Large intestine (tissue), 3 donors: Measurements from ENCODE around the gene ZNF429. TPM values are rescaled to one million over a fixed set of nuclear protein-coding genes. Genes with fewer than 3 reads are reported as not detected.
"Not testable (repeated sequence)": the region's sequence is repeated elsewhere in the genome, so short reads cannot be mapped to it uniquely, and the experiment has no call there.

Experiments used
- DNase-seq, 2 donors: peaks; one replicate each; pipeline versions ENCODE4 v3.0.0 to v3.0.0-alpha.2; 2013
- H3K27ac ChIP-seq: one replicate; pipeline ENCODE4 v1.5.1; 2013; ENCODE audit warnings: low read length
- H3K27me3 ChIP-seq: 2 replicates; pipeline ENCODE4 v1.6.1; 2013; ENCODE audit warnings: low read length; ENCODE audit not compliant: control insufficient read depth, insufficient read depth
- H3K36me3 ChIP-seq: 2 replicates; pipeline ENCODE4 v1.6.1; 2013; ENCODE audit warnings: low read length; ENCODE audit not compliant: control insufficient read depth, insufficient read depth
- H3K4me1 ChIP-seq: one replicate; pipeline ENCODE4 v1.6.1; 2013; ENCODE audit warnings: low read length; ENCODE audit not compliant: control insufficient read depth, insufficient read depth
- H3K4me3 ChIP-seq: one replicate; pipeline ENCODE4 v1.5.1; 2013; ENCODE audit warnings: low read length
- H3K9me3 ChIP-seq: one replicate; pipeline ENCODE4 v1.6.1; 2013; ENCODE audit warnings: mild to moderate bottlenecking, low read depth, low read length, moderate library complexity; ENCODE audit not compliant: control insufficient read depth
- WGBS: methylation state at CpG from one replicate; pipeline ENCODE4 v1.1.5; 2013; ENCODE audit warnings: low lambda C conversion rate; ENCODE audit not compliant: insufficient coverage; 5-methylcytosine and 5-hydroxymethylcytosine counted together
- polyA plus RNA-seq: library from polyadenylated mRNA; unstranded; fragments of 120-200 nt; gene quantifications from one replicate; pipeline ENCODE4 v1.2.1, GENCODE V29; 2013

The ZNF429 gene
- polyA plus RNA-seq, 1 donor, result 21.7 TPM

DNA sequence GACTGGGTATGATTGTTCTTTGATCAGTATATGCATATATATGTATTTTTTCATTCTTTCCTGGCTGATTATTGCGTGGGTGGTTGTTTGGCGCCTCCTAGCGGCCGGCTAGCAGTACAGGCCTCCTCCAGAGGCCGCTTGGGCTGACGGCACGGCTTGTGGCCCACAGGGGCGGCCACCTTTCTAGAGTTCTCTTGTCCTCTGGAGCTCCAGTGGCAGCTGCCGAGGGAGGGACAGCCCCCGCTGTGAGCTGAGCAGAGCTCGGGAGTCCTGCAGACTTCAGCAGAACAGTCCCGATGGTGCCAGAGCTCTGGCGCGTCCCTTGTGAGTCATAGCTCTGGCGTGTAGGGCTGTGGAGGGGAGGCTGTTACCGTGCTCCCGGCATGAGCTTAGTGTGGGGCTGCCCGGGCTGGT, 22.5 kb upstream of the ZNF429 start:
- Histone ChIP-seq H3K27ac (no peak overlapping the region), H3K36me3 (no peaks in the 10 kb centered on the region), H3K4me1 (no peaks in the 10 kb centered on the region), H3K9me3 (peaks cover 22% of the 10 kb centered on the region), H3K4me3 (no peak overlapping the region), H3K27me3 (no peaks in the 10 kb centered on the region)
- no peak for DNase-seq
- WGBS, result no CpG with 5 or more reads among the region's 18 CpGs

DNA sequence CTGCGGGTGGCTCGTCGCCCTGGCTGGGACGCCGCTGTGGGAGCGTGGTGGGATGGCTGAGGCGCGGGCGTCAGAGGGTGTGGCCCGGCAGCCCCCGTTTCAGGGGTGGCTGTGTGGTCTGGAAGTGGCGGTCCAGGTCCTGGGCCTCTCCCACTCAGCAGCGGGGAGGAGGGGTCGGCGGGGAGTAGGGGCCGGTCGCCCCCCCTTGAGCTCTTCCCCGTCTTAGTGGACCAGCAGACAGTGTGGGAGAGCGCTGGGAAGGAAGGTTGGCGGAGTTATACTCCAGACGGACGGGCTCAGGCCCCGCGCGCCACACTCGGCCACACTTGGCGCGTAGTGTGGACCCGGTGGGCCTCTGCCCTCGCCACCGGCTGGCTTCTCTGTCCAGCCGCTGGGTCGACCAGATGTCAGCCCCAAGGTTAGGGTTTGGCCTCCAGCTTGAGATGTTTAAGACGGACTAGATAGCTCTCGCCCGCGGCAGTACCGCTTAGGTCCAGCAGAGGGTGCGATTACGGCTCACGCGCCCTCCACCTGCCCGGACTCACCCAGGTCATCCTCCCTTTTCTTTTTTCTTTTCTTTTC, 21.7 kb upstream of the ZNF429 start:
- Histone ChIP-seq H3K27me3 (no peaks in the 10 kb centered on the region), H3K9me3 (peaks cover 22% of the 10 kb centered on the region), H3K4me3 (peak overlapping the region; percentile 4), H3K36me3 (no peaks in the 10 kb centered on the region), H3K4me1 (no peaks in the 10 kb centered on the region), H3K27ac (no peak overlapping the region)
- DNase-seq, result no peak
- WGBS, result 86% methylated on average over 7 of the region's 43 CpGs

DNA sequence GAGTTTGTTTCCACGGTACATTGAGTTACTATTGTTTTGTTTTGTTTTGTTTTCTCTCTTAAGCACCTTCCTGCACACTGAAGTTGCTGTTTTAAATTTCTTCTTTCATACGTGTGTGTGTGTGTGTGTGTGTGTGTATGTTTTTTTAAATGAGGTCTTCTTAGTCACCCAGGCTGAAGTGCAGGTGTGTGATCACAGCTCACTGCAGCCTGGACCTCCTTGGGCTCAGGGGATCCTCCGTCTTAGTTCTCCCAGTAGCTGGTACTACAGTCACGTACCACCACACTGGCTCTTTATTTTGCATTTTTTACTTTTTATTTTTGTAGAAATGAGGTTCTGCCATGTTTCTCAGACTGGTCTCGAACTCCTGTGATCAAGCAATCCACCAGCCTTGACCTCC, 20.8 kb upstream of the ZNF429 start:
- no peak for DNase-seq
- Histone ChIP-seq H3K4me3 (no peak overlapping the region), H3K9me3 (peaks cover 22% of the 10 kb centered on the region), H3K27ac (no peak overlapping the region), H3K27me3 (no peaks in the 10 kb centered on the region), H3K36me3 (no peaks in the 10 kb centered on the region), H3K4me1 (no peaks in the 10 kb centered on the region)
- whole genome bisulfite sequencing, result no CpG with 5 or more reads among the region's 5 CpGs

DNA sequence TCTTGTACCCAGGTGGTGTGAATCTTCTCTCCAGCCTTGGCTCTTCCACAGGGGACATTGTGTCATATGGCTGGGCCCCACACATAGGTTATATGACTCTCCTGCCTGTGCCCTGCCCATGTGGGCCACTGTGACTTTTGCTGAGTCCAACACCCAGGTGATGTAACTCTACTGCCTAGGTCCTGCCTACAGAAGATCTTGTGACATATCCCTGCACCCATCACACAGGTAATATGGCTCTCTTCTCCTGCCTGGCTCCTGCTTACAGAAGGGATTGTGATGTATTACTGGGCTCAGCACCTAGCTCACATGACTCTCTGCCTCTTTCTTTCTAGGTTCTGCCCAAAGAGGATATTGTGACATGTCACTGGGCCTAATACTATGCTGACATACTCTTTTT, 19.5 kb upstream of the ZNF429 start:
- no peaks in the 10 kb centered on the region for H3K27me3 ChIP-seq
- peak; percentile 55 to 67 for DNase-seq
- peaks cover 22% of the 10 kb centered on the region for H3K9me3 ChIP-seq
- no peaks in the 10 kb centered on the region for H3K4me1 ChIP-seq
- no peak overlapping the region for H3K27ac ChIP-seq
- H3K4me3 ChIP-seq, result no peak overlapping the region
- no peaks in the 10 kb centered on the region for H3K36me3 ChIP-seq

DNA sequence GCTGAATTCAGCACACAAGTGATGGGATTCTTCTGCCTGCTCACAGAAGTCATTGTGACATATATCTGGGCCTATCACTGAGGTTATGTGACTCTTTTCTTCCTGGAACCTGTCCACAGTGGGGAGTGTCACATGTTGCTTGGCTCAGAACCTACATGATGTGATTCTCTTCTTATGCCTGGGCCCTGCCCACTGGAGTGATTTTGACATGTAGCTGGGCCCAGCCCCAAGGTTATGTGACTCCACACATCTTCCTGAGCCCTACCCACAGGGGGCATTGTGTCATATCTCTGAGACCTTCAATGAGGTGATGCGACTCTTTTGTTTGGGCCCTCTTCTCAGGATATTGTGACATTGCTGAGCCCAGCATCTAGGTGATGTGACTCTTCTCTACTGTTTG, 17.4 kb upstream of the ZNF429 start:
- no peak for DNase-seq
- Histone ChIP-seq H3K27ac (no peak overlapping the region), H3K9me3 (peaks cover 19% of the 10 kb centered on the region), H3K27me3 (no peaks in the 10 kb centered on the region), H3K4me3 (no peak overlapping the region), H3K4me1 (no peaks in the 10 kb centered on the region), H3K36me3 (no peaks in the 10 kb centered on the region)
- WGBS, result no CpG with 5 or more reads among the region's 1 CpG

DNA sequence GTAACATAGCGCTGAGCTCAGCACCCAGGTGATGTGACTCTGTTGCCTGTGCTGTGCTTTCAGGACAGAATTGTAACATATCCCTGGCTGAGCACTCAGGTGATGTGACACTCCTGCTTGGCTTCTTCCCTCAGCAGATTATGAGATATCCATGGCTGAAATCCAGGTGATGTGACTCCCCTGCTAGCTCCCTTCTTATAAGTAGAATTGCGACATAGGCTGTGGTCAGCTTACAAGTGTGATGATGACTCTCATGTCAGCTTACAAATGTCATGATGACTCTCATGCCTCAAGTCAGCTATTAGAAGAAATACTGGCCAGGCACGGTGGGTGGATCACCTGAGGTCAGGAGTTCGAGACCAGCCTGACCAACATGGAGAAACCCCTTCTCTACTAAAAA, 14.3 kb upstream of the ZNF429 start:
- no peak overlapping the region for H3K27ac ChIP-seq
- WGBS, result no CpG with 5 or more reads among the region's 4 CpGs
- DNase-seq, result no peak
- H3K4me3 ChIP-seq, result no peak overlapping the region
- H3K36me3 ChIP-seq, result peaks cover 2% of the 10 kb centered on the region
- H3K9me3 ChIP-seq, result peaks cover 9% of the 10 kb centered on the region
- no peaks in the 10 kb centered on the region for H3K4me1 ChIP-seq
- no peaks in the 10 kb centered on the region for H3K27me3 ChIP-seq

DNA sequence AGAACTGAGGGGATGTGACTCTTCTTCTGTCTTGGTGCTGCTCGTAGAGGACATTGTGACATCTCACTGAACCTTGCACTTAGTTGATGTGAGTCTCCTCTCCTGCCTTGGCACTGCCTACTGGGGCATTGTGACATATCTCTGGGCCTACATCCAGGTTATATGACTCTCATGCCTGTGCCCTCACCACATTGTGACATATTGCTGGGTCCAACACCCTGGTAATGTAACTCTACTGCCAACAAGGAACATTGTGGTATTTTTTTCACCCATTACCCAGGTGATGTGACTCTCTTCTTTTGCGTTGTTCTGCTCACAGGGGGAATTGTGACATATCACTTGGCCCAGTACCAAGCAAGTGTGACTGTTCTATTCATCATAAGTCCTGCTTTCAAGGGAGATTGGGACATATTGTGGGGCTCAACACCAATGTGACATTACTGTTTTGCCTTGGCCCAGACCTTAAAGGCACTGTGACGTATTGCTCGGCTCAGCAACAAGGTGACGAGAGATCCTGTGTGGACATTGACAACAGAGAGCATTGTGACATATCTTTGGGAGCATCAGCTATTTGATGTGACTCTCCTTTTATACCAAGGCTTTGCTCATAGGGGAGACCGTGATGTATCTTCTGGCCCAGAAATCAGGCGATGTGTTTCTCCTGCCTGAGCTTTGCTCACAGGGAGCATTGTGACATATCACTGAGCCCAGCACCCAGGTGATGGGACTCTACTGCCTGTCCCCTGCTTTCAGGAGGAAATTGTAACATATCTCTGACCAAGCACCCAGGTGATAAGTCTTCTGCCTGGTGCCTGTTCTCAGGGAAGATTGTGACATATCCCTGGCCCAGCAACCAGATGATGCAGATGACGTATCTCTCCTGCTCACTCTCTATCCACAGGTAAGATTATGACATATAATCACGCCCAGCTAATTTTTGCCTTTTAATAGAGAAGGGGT, 12.2 kb upstream of the ZNF429 start:
- no peak overlapping the region for H3K4me3 ChIP-seq
- WGBS, result no CpG with 5 or more reads among the region's 9 CpGs
- DNase-seq, result no peak
- H3K27me3 ChIP-seq, result no peaks in the 10 kb centered on the region
- H3K27ac ChIP-seq, result no peak overlapping the region
- H3K9me3 ChIP-seq, result no peaks in the 10 kb centered on the region
- peaks cover 2% of the 10 kb centered on the region for H3K36me3 ChIP-seq
- H3K4me1 ChIP-seq, result no peaks in the 10 kb centered on the region

DNA sequence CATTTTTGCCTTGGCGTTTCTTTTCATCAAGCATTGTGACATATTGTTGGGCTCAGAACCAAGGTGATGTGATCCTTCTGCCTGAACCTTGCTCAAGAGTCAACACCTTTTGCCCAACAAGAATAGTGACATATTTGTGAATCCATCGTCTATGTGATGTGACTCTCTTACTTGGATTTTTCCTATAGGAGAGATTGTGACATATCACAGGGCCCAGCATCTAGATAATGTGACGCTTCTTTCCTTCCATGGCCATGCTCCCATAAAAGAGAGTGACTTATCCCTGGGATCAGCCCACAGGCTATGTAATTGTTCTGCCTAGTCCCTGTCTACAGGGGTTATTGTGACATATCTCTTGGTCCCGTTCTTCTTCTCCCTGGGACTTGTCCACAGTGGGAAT, 8.5 kb upstream of the ZNF429 start:
- peaks cover 2% of the 10 kb centered on the region for H3K36me3 ChIP-seq
- DNase-seq, result no peak
- no CpG with 5 or more reads among the region's 4 CpGs for WGBS
- no peaks in the 10 kb centered on the region for H3K27me3 ChIP-seq
- no peaks in the 10 kb centered on the region for H3K9me3 ChIP-seq
- H3K27ac ChIP-seq, result no peak overlapping the region
- no peak overlapping the region for H3K4me3 ChIP-seq
- no peaks in the 10 kb centered on the region for H3K4me1 ChIP-seq

DNA sequence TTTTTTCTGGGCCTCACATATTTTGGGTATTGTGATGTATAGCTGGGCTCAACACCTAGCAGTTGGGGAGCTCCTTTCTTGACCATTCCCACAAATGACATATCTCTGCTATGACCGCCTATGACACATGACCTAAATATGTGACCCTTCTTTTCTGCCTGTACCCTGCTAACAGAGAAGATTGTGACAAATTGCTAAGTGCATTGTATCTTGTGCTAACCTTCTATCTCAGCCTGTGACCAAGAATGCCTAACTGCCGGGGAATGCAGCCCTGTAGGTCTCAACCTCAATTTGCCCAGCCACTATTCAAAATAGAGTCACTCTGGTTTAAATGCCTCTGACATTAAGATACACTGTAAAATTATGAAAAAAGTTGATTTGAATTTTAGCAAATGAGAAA, 6.8 kb upstream of the ZNF429 start:
- Histone ChIP-seq H3K27me3 (no peaks in the 10 kb centered on the region), H3K9me3 (no peaks in the 10 kb centered on the region), H3K36me3 (peaks cover 2% of the 10 kb centered on the region), H3K4me1 (no peaks in the 10 kb centered on the region), H3K27ac (no peak overlapping the region), H3K4me3 (no peak overlapping the region)
- 100% methylated on average over 1 of the region's 2 CpGs for WGBS
- DNase-seq, result no peak

DNA sequence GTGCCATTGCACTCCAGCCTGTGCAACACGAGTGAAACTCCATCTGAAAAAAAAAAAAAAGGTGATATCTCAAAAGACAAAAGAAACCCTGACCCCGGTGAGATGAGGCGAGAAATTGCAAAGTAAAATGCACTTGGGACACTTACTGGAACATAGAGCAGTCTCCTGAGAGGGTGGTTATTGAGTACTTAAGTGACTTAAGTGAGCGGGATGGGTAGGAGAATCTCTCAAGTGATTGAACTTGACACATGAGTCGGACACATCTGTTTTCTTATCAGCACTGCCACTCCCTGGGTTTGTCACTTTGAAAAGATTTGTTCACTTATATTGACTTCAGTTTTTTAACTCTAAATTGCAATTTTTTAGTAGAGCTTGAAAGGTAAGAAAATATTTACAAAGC, 2.8 kb downstream of the ZNF429 start:
- Histone ChIP-seq H3K27me3 (no peaks in the 10 kb centered on the region), H3K4me3 (no peak overlapping the region), H3K9me3 (peaks cover 15% of the 10 kb centered on the region), H3K27ac (no peak overlapping the region), H3K36me3 (peaks cover 2% of the 10 kb centered on the region), H3K4me1 (no peaks in the 10 kb centered on the region)
- 90% methylated on average over 3 of the region's 5 CpGs for WGBS
- DNase-seq, result no peak

DNA sequence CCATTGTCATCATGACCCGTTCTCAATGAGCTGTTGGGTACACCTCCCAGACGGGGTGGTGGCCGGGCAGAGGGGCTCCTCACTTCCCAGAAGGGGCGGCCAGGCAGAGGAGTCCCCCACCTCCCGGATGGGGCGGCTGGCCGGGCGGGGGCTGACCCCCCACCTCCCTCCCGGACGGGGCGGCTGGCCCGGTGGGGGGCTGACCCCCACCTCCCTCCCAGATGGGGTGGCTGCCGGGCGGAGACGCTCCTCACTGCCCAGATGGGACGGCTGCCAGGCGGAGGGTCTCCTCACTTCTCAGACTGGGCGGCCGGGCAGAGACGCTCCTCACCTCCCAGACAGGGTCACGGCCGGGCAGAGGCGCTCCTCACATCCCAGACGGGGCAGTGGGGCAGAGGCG, 5.7 kb downstream of the ZNF429 start:
- H3K4me1 ChIP-seq, H3K27ac ChIP-seq, DNase-seq, H3K36me3 ChIP-seq, H3K27me3 ChIP-seq, H3K4me3 ChIP-seq: not testable (repeated sequence)
- no CpG with 5 or more reads among the region's 25 CpGs for WGBS
- H3K9me3 ChIP-seq, result peaks cover 15% of the 10 kb centered on the region
